GM21619 (cell line): ENCODE measurements around the gene ZFYVE21.
A peak's percentile ranks its signal among the peaks of the same experiment; 100 is the strongest.
"Not testable (repeated sequence)": the region's sequence is repeated elsewhere in the genome, so short reads cannot be mapped to it uniquely, and the experiment has no call there.

Source experiments
- ATAC-seq: cut with Tn5 transposase; IDR thresholded peaks from one replicate; pipeline ENCODE4 v1.9.1; 2021; ENCODE audit not compliant: unreplicated experiment

Gene ZFYVE21

GRCh38 chr14:103758059-103758776, 42.6 kb downstream of the ZFYVE21 start:
- ATAC-seq, result no peak

- ATAC-seq, result no peak
Measured at GRCh38 chr14:103762036-103762435, 46.4 kb downstream of the ZFYVE21 start.

GRCh38 chr14:103762541-103762940, 46.9 kb downstream of the ZFYVE21 start:
- ATAC-seq, result no peak

GRCh38 chr14:103763730-103764488, 48.3 kb downstream of the ZFYVE21 start:
- peak; percentile 90 for ATAC-seq

- ATAC-seq, result no peak
Measured at GRCh38 chr14:103765526-103765925, 49.9 kb downstream of the ZFYVE21 start.

GRCh38 chr14:103767336-103767894, 51.8 kb downstream of the ZFYVE21 start:
- ATAC-seq, result no peak

GRCh38 chr14:103770500-103770899, 54.9 kb downstream of the ZFYVE21 start:
- no peak for ATAC-seq

GRCh38 chr14:103770902-103771301, 55.3 kb downstream of the ZFYVE21 start:
- no peak for ATAC-seq

- no peak for ATAC-seq
Measured at GRCh38 chr14:103772078-103772712, 56.6 kb downstream of the ZFYVE21 start.

GRCh38 chr14:103773521-103773920, 57.9 kb downstream of the ZFYVE21 start:
- ATAC-seq, result no peak

GRCh38 chr14:103775506-103775905, 59.9 kb downstream of the ZFYVE21 start:
- no peak for ATAC-seq

GRCh38 chr14:103776319-103776718, 60.7 kb downstream of the ZFYVE21 start:
- ATAC-seq, result not testable (repeated sequence)

GRCh38 chr14:103782376-103782775, 66.8 kb downstream of the ZFYVE21 start:
- no peak for ATAC-seq
